Measurements from ENCODE around the gene PCNX1. TPM values are rescaled to one million over a fixed set of nuclear protein-coding genes. Genes with fewer than 3 reads are reported as not detected.

PCNX1 gene
- total and polyA plus RNA-seq, 4 experiments from 2014 or later = 10.7 to 128 (median 68.4) TPM

GRCh38 chr14:70909733-70910614 lies 2.7 kb downstream of the PCNX1 start:
- DNase-seq = peak in 2 of 5 donors; percentile 30 to 51
- H3K4me1 ChIP-seq (ENCODE audit: insufficient read depth, low read length) = peaks cover 75% of the 10 kb centered on the region
- no peaks in the 10 kb centered on the region for H3K27me3 ChIP-seq (ENCODE audit: insufficient read depth, low read length)
- peak overlapping the region; percentile 93 to 99 (median 98) for H3K4me3 Mint-ChIP-seq
- peaks cover 45 to 76% (median 66%) of the 10 kb centered on the region in 4 donors for H3K4me1 Mint-ChIP-seq
- peak overlapping the region; percentile 79 for H3K27ac ChIP-seq (ENCODE audit: low read depth, low read length)
- no peaks in the 10 kb centered on the region for H3K9me3 ChIP-seq (ENCODE audit: control insufficient read depth in 1 of 2, low read length in 2 of 2)
- H3K27me3 Mint-ChIP-seq = no peaks in the 10 kb centered on the region
- H3K9me3 Mint-ChIP-seq = peaks cover 0 to 2% (median 0%) of the 10 kb centered on the region in 8 donors
- CTCF ChIA-PET (ENCODE audit: partially characterized antibody) = interaction anchor here (1.4 to 4.7 kb wide), 5 partner anchors 10 to 92 kb away, joined by 3 to 41 read pairs (median 9); no protein-coding TSS in a partner anchor
- peak overlapping the region; percentile 92 to 97 (median 96) for H3K27ac Mint-ChIP-seq
- intact Hi-C loops (cut with micrococcal nuclease) = no loop called here
- POLR2A ChIA-PET (ENCODE audit: partially characterized antibody) = interaction anchor here (0.9 to 8.3 kb wide), 8 partner anchors 9 to 100 kb away, joined by 5 to 136 read pairs (median 16); partner anchors contain the start of gene MAP3K9
- H3K4me3 ChIP-seq (ENCODE audit: low read length in 2 of 2) = peak overlapping the region; percentile 74 to 79
- no peaks in the 10 kb centered on the region for H3K36me3 ChIP-seq (ENCODE audit: insufficient read depth, low read length)
- H3K36me3 Mint-ChIP-seq = peaks cover 4 to 24% of the 10 kb centered on the region in 2 donors

DNA sequence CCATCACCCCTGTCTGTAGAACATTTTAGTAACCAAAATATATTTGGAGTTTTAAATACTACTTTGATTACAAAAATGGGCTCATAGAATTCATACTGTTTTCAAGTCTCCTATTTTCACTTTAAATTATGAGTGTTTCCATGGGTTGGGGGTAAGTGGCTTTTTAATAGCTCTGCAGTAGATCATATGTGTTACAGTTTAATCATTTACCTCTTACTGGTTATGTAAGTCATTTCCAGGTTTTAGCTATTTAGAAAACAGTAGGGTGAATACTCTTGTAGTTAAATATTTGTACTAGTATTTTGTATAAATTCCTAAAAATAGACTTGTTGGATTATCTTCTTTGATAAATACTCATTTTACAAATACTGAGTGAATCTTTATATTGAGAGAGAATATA lies 8.2 kb downstream of the PCNX1 start:
- peaks cover 64 to 89% (median 79%) of the 10 kb centered on the region in 4 donors for H3K4me1 Mint-ChIP-seq
- Histone ChIP-seq H3K4me3 (ENCODE audit: low read length in 2 of 2) (no peak overlapping the region), H3K36me3 (ENCODE audit: insufficient read depth, low read length) (no peaks in the 10 kb centered on the region), H3K27ac (ENCODE audit: low read depth, low read length) (peak overlapping the region; percentile 25), H3K27me3 (ENCODE audit: insufficient read depth, low read length) (no peaks in the 10 kb centered on the region), H3K4me1 (ENCODE audit: insufficient read depth, low read length) (peaks cover 97% of the 10 kb centered on the region), H3K9me3 (ENCODE audit: control insufficient read depth in 1 of 2, low read length in 2 of 2) (no peaks in the 10 kb centered on the region)
- peak overlapping the region in 5 of 8 donors; percentile 30 to 81 (median 70) for H3K4me3 Mint-ChIP-seq
- peaks cover 0 to 2% (median 0%) of the 10 kb centered on the region in 8 donors for H3K9me3 Mint-ChIP-seq
- intact Hi-C loops (cut with micrococcal nuclease) = no loop called here
- peaks cover 19 to 24% of the 10 kb centered on the region in 2 donors for H3K36me3 Mint-ChIP-seq
- peak overlapping the region; percentile 10 to 94 (median 59) for H3K27ac Mint-ChIP-seq
- ChIA-PET CTCF (ENCODE audit: partially characterized antibody) (interaction anchor here (1.0 to 1.2 kb wide), 4 partner anchors 8 to 98 kb away, joined by 3 to 5 read pairs (median 4); partner anchors contain the start of gene PCNX1), POLR2A (ENCODE audit: partially characterized antibody) (interaction anchor here (0.8 to 1.5 kb wide), 4 partner anchors 8 to 26 kb away, joined by 3 to 6 read pairs (median 4); partner anchors contain the start of gene PCNX1)
- H3K27me3 Mint-ChIP-seq = no peaks in the 10 kb centered on the region
- DNase-seq = no peak

DNA sequence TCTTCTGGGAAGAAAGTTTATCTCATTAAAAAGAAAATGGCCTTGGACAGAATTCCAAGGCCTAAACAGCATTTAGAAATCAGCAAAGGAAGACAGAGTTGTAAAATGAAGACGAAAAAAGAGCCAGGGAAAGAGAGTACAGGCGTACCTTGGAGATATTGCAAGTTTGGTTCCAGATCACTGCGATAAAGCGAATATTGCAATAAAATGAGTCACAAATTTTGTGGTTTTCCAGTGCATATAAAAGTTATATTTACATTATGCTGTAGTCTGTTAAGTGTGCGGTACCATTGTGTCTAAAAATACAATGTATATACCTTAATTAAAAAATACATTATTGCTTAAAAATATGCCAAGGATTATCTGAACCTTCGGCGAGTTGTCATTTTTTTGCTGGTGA lies 9.0 kb downstream of the PCNX1 start:
- peaks cover 97% of the 10 kb centered on the region for H3K4me1 ChIP-seq (ENCODE audit: insufficient read depth, low read length)
- Mint-ChIP-seq H3K27ac (peak overlapping the region; percentile 59 to 95 (median 86)), H3K9me3 (peaks cover 0 to 2% (median 0%) of the 10 kb centered on the region in 8 donors), H3K4me1 (peaks cover 64 to 89% (median 78%) of the 10 kb centered on the region in 4 donors), H3K4me3 (peak overlapping the region in 7 of 8 donors; percentile 43 to 81 (median 68)), H3K36me3 (peaks cover 19% of the 10 kb centered on the region in 2 donors), H3K27me3 (no peaks in the 10 kb centered on the region)
- CTCF ChIA-PET (ENCODE audit: partially characterized antibody) = interaction anchor here (1.6 to 3.5 kb wide), 3 partner anchors 14 to 99 kb away, joined by 5 to 16 read pairs (median 6); no protein-coding TSS in a partner anchor
- no peak for DNase-seq
- no peaks in the 10 kb centered on the region for H3K9me3 ChIP-seq (ENCODE audit: control insufficient read depth in 1 of 2, low read length in 2 of 2)
- intact Hi-C loops (cut with micrococcal nuclease) = no loop called here
- H3K4me3 ChIP-seq (ENCODE audit: low read length in 2 of 2) = no peak overlapping the region
- H3K27me3 ChIP-seq (ENCODE audit: insufficient read depth, low read length) = no peaks in the 10 kb centered on the region
- H3K36me3 ChIP-seq (ENCODE audit: insufficient read depth, low read length) = no peaks in the 10 kb centered on the region
- no peak overlapping the region for H3K27ac ChIP-seq (ENCODE audit: low read depth, low read length)
- POLR2A ChIA-PET (ENCODE audit: partially characterized antibody) = interaction anchor here (1.7 to 5.4 kb wide), 2 partner anchors 8 to 11 kb away, joined by 4 to 73 read pairs; partner anchors contain the start of gene PCNX1

DNA sequence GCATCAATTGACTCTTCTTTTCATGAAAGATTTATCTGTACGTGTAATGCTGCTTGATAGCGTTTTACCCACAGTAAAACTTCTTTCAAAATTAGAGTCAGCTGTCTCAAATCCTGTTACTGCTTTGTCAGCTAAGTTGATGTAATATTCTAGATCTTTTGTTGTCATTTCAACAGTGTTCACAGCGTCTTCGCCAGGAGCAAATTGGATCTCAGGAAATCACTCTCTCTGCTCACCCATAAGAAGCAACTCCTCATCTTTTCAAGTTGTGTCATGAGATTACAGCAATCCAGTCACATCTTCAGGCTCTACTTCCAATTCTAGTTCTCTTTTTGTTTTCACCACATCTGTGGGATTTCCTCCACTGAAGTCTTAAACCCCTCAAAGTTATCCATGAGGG lies 9.5 kb downstream of the PCNX1 start:
- Histone ChIP-seq H3K9me3 (ENCODE audit: control insufficient read depth in 1 of 2, low read length in 2 of 2) (no peaks in the 10 kb centered on the region), H3K4me3 (ENCODE audit: low read length in 2 of 2) (no peak overlapping the region), H3K36me3 (ENCODE audit: insufficient read depth, low read length) (no peaks in the 10 kb centered on the region), H3K27me3 (ENCODE audit: insufficient read depth, low read length) (no peaks in the 10 kb centered on the region), H3K4me1 (ENCODE audit: insufficient read depth, low read length) (peaks cover 97% of the 10 kb centered on the region), H3K27ac (ENCODE audit: low read depth, low read length) (no peak overlapping the region)
- Mint-ChIP-seq H3K4me3 (peak overlapping the region in 7 of 8 donors; percentile 7 to 76 (median 45)), H3K9me3 (peaks cover 0 to 2% (median 0%) of the 10 kb centered on the region in 8 donors), H3K36me3 (peaks cover 17 to 19% of the 10 kb centered on the region in 2 donors), H3K4me1 (peaks cover 64 to 89% (median 77%) of the 10 kb centered on the region in 4 donors), H3K27ac (peak overlapping the region; percentile 48 to 90 (median 78)), H3K27me3 (no peaks in the 10 kb centered on the region)
- ChIA-PET CTCF (ENCODE audit: partially characterized antibody) (interaction anchor here (1.4 to 5.3 kb wide), 5 partner anchors 10 to 99 kb away, joined by 5 to 42 read pairs (median 6); partner anchors contain the start of gene PCNX1), POLR2A (ENCODE audit: partially characterized antibody) (interaction anchor here (1.5 to 5.4 kb wide), 4 partner anchors 9 to 38 kb away, joined by 4 to 73 read pairs (median 22); partner anchors contain the start of gene PCNX1)
- intact Hi-C loops (cut with micrococcal nuclease) = no loop called here
- no peak for DNase-seq

DNA sequence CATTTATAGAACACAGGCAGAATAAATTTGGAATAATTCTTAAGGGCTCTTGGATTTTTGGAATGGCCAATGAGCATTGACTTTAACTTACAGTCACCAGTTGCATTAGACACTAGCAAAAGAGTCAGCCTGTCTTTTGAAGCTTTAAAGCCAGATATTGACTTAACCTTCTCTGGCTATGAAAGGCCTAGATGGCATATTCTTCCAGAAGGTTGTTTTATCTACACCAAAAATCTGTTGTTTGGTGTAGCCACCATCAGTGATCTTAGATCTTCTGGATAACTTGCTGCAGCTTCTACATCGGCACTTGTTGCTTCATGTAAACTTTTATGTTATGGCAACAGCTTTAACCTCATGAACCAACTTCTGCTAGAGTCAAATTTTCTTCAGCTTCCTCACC lies 10.4 kb downstream of the PCNX1 start:
- no peak overlapping the region for H3K27ac ChIP-seq (ENCODE audit: low read depth, low read length)
- peak in 1 of 5 donors; percentile 47 for DNase-seq
- intact Hi-C loops (cut with micrococcal nuclease) = no loop called here
- Mint-ChIP-seq H3K4me3 (peak overlapping the region in 7 of 8 donors; percentile 21 to 76 (median 45)), H3K36me3 (peaks cover 15 to 16% of the 10 kb centered on the region in 2 donors), H3K27ac (peak overlapping the region; percentile 59 to 92 (median 78)), H3K4me1 (peaks cover 62 to 89% (median 77%) of the 10 kb centered on the region in 4 donors), H3K9me3 (peaks cover 0 to 2% (median 0%) of the 10 kb centered on the region in 8 donors), H3K27me3 (no peaks in the 10 kb centered on the region)
- H3K27me3 ChIP-seq (ENCODE audit: insufficient read depth, low read length) = no peaks in the 10 kb centered on the region
- ChIA-PET CTCF (ENCODE audit: partially characterized antibody) (interaction anchor here (0.6 to 5.3 kb wide), 9 partner anchors 11 to 100 kb away, joined by 3 to 42 read pairs (median 5); partner anchors contain the start of gene PCNX1), POLR2A (ENCODE audit: partially characterized antibody) (interaction anchor here (0.6 to 5.4 kb wide), 7 partner anchors 9 to 55 kb away, joined by 3 to 73 read pairs (median 4); partner anchors contain the start of gene PCNX1)
- H3K36me3 ChIP-seq (ENCODE audit: insufficient read depth, low read length) = no peaks in the 10 kb centered on the region
- no peak overlapping the region for H3K4me3 ChIP-seq (ENCODE audit: low read length in 2 of 2)
- H3K9me3 ChIP-seq (ENCODE audit: control insufficient read depth in 1 of 2, low read length in 2 of 2) = no peaks in the 10 kb centered on the region
- H3K4me1 ChIP-seq (ENCODE audit: insufficient read depth, low read length) = peaks cover 95% of the 10 kb centered on the region

GRCh38 chr14:70919774-70920173 lies 12.5 kb downstream of the PCNX1 start:
- Histone ChIP-seq H3K9me3 (ENCODE audit: control insufficient read depth in 1 of 2, low read length in 2 of 2) (no peaks in the 10 kb centered on the region), H3K4me1 (ENCODE audit: insufficient read depth, low read length) (peaks cover 97% of the 10 kb centered on the region), H3K36me3 (ENCODE audit: insufficient read depth, low read length) (no peaks in the 10 kb centered on the region), H3K27me3 (ENCODE audit: insufficient read depth, low read length) (no peaks in the 10 kb centered on the region), H3K4me3 (ENCODE audit: low read length in 2 of 2) (no peak overlapping the region), H3K27ac (ENCODE audit: low read depth, low read length) (peak overlapping the region; percentile 35)
- Mint-ChIP-seq H3K27ac (peak overlapping the region; percentile 54 to 91 (median 78)), H3K27me3 (no peaks in the 10 kb centered on the region), H3K4me1 (peaks cover 67 to 98% (median 84%) of the 10 kb centered on the region in 4 donors), H3K9me3 (peaks cover 0 to 2% (median 0%) of the 10 kb centered on the region in 8 donors), H3K4me3 (peak overlapping the region; percentile 38 to 75 (median 62)), H3K36me3 (peaks cover 15 to 16% of the 10 kb centered on the region in 2 donors)
- DNase-seq = peak in 1 of 5 donors; percentile 64
- ChIA-PET CTCF (ENCODE audit: partially characterized antibody) (interaction anchor here (0.8 to 5.3 kb wide), 9 partner anchors 9 to 111 kb away, joined by 3 to 42 read pairs (median 4); partner anchors contain the start of genes MAP3K9 and PCNX1), POLR2A (ENCODE audit: partially characterized antibody) (interaction anchor here (0.6 to 5.4 kb wide), 7 partner anchors 9 to 33 kb away, joined by 3 to 73 read pairs (median 5); partner anchors contain the start of gene PCNX1)
- intact Hi-C loops (cut with micrococcal nuclease) = loop anchor here (1.0 to 2.0 kb wide), 2 partner anchors 12 to 15 kb away; partner anchors contain the start of gene PCNX1

Data from CD4-positive, alpha-beta memory T cell (primary cell).